Measurements from ENCODE around the gene CRYGB.
A peak's percentile ranks its signal among the peaks of the same experiment; 100 is the strongest.

Gene CRYGB

GRCh38 chr2:208175069-208175839 is 29.3 kb upstream of the CRYGB start:
- Histone ChIP-seq H3F3A (ENCODE audit: control insufficient read depth, insufficient read depth) (no peaks in the 10 kb centered on the region), H4K20me1 (ENCODE audit: control insufficient read depth, insufficient read depth, low read depth, low read length) (no peaks in the 10 kb centered on the region), H3K79me2 (ENCODE audit: control insufficient read depth, low read length) (no peaks in the 10 kb centered on the region), H3K4me2 (ENCODE audit: low read length) (no peak overlapping the region), H3K36me3 (ENCODE audit: control insufficient read depth, low read length) (no peaks in the 10 kb centered on the region), H3K4me3 (ENCODE audit: low read length) (no peak overlapping the region), H3K9me3 (ENCODE audit: control insufficient read depth, insufficient read depth, low read length) (no peaks in the 10 kb centered on the region), H3K4me1 (ENCODE audit: control insufficient read depth, low read length) (no peaks in the 10 kb centered on the region), H3K9me2 (replicated peaks; ENCODE audit: control insufficient read depth, low read length) (no peaks in the 10 kb centered on the region), H3K27me3 (ENCODE audit: control insufficient read depth, low read length) (peaks cover 10% of the 10 kb centered on the region; the same call in 1 of the 2 replicates), H3K27ac (ENCODE audit: low read depth, low read length) (no peak overlapping the region)
- TF ChIP-seq CTCF (IDR thresholded peaks at IDR 0.05; ENCODE audit: low read depth, low read length, poor library complexity, severe bottlenecking) (peak; percentile 81), EZH2phosphoT487 (IDR thresholded peaks at IDR 0.05; ENCODE audit: borderline replicate concordance, low read length) (no peak)

GRCh38 chr2:208174144-208174543 is 28.2 kb upstream of the CRYGB start:
- Histone ChIP-seq H3K9me3 (ENCODE audit: control insufficient read depth, insufficient read depth, low read length) (no peaks in the 10 kb centered on the region), H4K20me1 (ENCODE audit: control insufficient read depth, insufficient read depth, low read depth, low read length) (no peaks in the 10 kb centered on the region), H3K36me3 (ENCODE audit: control insufficient read depth, low read length) (no peaks in the 10 kb centered on the region), H3K9me2 (replicated peaks; ENCODE audit: control insufficient read depth, low read length) (no peaks in the 10 kb centered on the region), H3K4me1 (ENCODE audit: control insufficient read depth, low read length) (no peaks in the 10 kb centered on the region), H3K4me2 (ENCODE audit: low read length) (no peak overlapping the region), H3F3A (ENCODE audit: control insufficient read depth, insufficient read depth) (no peaks in the 10 kb centered on the region), H3K27ac (ENCODE audit: low read depth, low read length) (no peak overlapping the region), H3K4me3 (ENCODE audit: low read length) (no peak overlapping the region), H3K27me3 (ENCODE audit: control insufficient read depth, low read length) (peaks cover 13% of the 10 kb centered on the region; the same call in 1 of the 2 replicates), H3K79me2 (ENCODE audit: control insufficient read depth, low read length) (no peaks in the 10 kb centered on the region)
- TF ChIP-seq CTCF (IDR thresholded peaks at IDR 0.05; ENCODE audit: low read depth, low read length, poor library complexity, severe bottlenecking), result no peak
- no peak for TF ChIP-seq EZH2phosphoT487 (IDR thresholded peaks at IDR 0.05; ENCODE audit: borderline replicate concordance, low read length)

- Histone ChIP-seq H3K4me2 (ENCODE audit: low read length) (no peak overlapping the region), H3K4me3 (ENCODE audit: low read length) (no peak overlapping the region), H3K36me3 (ENCODE audit: control insufficient read depth, low read length) (no peaks in the 10 kb centered on the region), H4K20me1 (ENCODE audit: control insufficient read depth, insufficient read depth, low read depth, low read length) (no peaks in the 10 kb centered on the region), H3F3A (ENCODE audit: control insufficient read depth, insufficient read depth) (no peaks in the 10 kb centered on the region), H3K79me2 (ENCODE audit: control insufficient read depth, low read length) (no peaks in the 10 kb centered on the region), H3K9me2 (replicated peaks; ENCODE audit: control insufficient read depth, low read length) (no peaks in the 10 kb centered on the region), H3K9me3 (ENCODE audit: control insufficient read depth, insufficient read depth, low read length) (no peaks in the 10 kb centered on the region), H3K27me3 (ENCODE audit: control insufficient read depth, low read length) (peaks cover 13% of the 10 kb centered on the region; the same call in 1 of the 2 replicates), H3K27ac (ENCODE audit: low read depth, low read length) (no peak overlapping the region), H3K4me1 (ENCODE audit: control insufficient read depth, low read length) (no peaks in the 10 kb centered on the region)
- TF ChIP-seq CTCF (IDR thresholded peaks at IDR 0.05; ENCODE audit: low read depth, low read length, poor library complexity, severe bottlenecking) (no peak), EZH2phosphoT487 (IDR thresholded peaks at IDR 0.05; ENCODE audit: borderline replicate concordance, low read length) (no peak)
These were observed 26.2 kb upstream of the CRYGB start for GRCh38 chr2:208172125-208172524.

Data from DOHH2 (cell line).